Kidney (tissue), 14 donors: ENCODE results near the gene NPAS3. TPM values are rescaled to one million over a fixed set of nuclear protein-coding genes. Genes with fewer than 3 reads are reported as not detected.

Source experiments
- DNase-seq, 5 donors: peaks; one replicate each; pipeline ENCODE4 v3.0.0-alpha.2; 2013 to 2020
- FAIRE-seq: peaks from 2 replicates; lab custom pipeline; 2012; peaks lifted over from hg19 to GRCh38; lab: Jason Lieb, UNC
- H3K27ac ChIP-seq, 2 donors: one replicate each; pipeline ENCODE4 v1.7.0; 2013; ENCODE audit warnings: low read depth in 2 of 2, low read length in 2 of 2, inconsistent platforms in 1 of 2
- H3K27me3 ChIP-seq: one replicate; pipeline ENCODE4 v1.7.1; 2013; ENCODE audit warnings: low read length, inconsistent platforms; ENCODE audit not compliant: control insufficient read depth, insufficient read depth
- H3K36me3 ChIP-seq, 3 donors: one replicate each; pipeline versions ENCODE4 v1.7.0 to v1.7.1; 2013; ENCODE audit warnings: low read length in 3 of 3, control low read depth in 1 of 3, inconsistent platforms in 1 of 3; ENCODE audit not compliant: insufficient read depth in 3 of 3, control insufficient read depth in 2 of 3
- H3K4me1 ChIP-seq, 3 donors: one replicate each; pipeline versions ENCODE4 v1.7.0 to v1.7.1; 2013; ENCODE audit warnings: low read length in 3 of 3, inconsistent platforms in 1 of 3, low read depth in 1 of 3; ENCODE audit not compliant: control insufficient read depth in 2 of 3, insufficient read depth in 2 of 3
- H3K4me3 ChIP-seq, 3 donors: one replicate each; pipeline versions ENCODE4 v1.7.0 to v1.8.1; 2013; ENCODE audit warnings: low read length in 3 of 3, control low read depth in 1 of 3, inconsistent platforms in 1 of 3
- H3K9ac ChIP-seq, 3 donors: one replicate each; pipeline versions ENCODE4 v1.7.0 to v1.7.1; 2013; ENCODE audit warnings: low read length in 3 of 3, control low read depth in 1 of 3, inconsistent platforms in 1 of 3
- H3K9me3 ChIP-seq, 3 donors: one replicate each; pipeline versions ENCODE4 v1.7.0 to v1.7.1; 2013; ENCODE audit warnings: low read length in 3 of 3, control low read depth in 1 of 3, inconsistent platforms in 1 of 3; ENCODE audit not compliant: control insufficient read depth in 2 of 3, insufficient read depth in 1 of 3
- intact Hi-C: fragments of 100-400 bp; cut with DNase I; formaldehyde crosslinking; loops from one replicate; pipeline ENCODE4 v1.11.1; 2022
- polyA plus RNA-seq: library from polyadenylated mRNA; stranded (reverse); fragments of 350-450 nt; fragmentation: Illumina TruSeq; extraction: RNeasy Lipid Tissue Mini Kit (QIAGEN cat#74804); gene quantifications from one replicate; pipeline ENCODE4 v1.2.3, GENCODE V29; 2014; ENCODE audit warnings: low read depth, low replicate concordance; ENCODE audit not compliant: insufficient read depth
- total RNA-seq: library from RNA; stranded (reverse); fragmentation: NEBNext Ultra II Directional; extraction: Animal tissue kit (Norgen Biotek cat#: 25700); gene quantifications from one replicate; pipeline ENCODE4 v1.2.1, GENCODE V29; 2021
- TF ChIP-seq, protein P1 (sequence below): IDR thresholded peaks from 3 replicates; pipeline ENCODE4 v1.5.1; 2012; ENCODE audit warnings: mild to moderate bottlenecking, moderate library complexity, borderline replicate concordance; ENCODE audit not compliant: insufficient read depth; ENCODE audit errors: extremely low read depth
- donor health status: control.
- donor health status: control.
- donor health status: control.
- donor health status: control.
- donor health status: control.
- donor health status: DM: yes; HTN: yes; CAD: no.
- donor health status: Normal renal cell carcinoma (clear cell type).

Gene NPAS3
- total and polyA plus RNA-seq, 2 donors from 2014 or later: 0.82 to 5.0 TPM

DNA sequence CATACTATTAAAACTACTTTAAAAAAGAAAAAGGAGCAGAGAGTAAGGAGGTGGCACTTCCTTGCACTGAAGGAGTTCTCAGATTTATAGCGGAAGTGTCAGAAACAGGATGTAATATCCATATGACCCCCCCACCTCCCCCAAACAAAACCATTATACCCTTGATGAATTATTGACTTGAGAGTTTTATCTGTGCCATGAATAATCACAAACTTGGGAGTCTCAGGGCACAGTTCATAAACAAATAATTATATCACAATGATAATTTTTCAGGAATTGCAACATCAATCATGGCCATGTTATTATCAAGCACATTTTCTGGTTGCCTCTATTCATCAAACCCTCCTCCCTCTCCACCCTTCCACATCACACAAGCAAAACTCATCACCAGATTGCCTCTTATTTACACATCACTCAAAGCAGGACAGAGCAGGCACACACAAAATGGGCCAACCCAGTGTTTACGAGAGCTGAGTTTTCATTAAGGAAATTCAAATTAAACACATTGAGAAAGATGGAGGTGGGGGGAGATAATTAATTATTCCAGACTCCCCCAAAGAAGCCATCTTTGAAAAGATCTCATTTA, 870.8 kb downstream of the NPAS3 start:
- DNase-seq: peak in 2 of 5 donors; percentile 22 to 52
- no peaks in the 10 kb centered on the region for H3K36me3 ChIP-seq
- no peak overlapping the region for H3K4me3 ChIP-seq
- H3K9ac ChIP-seq: no peak overlapping the region
- H3K4me1 ChIP-seq: no peaks in the 10 kb centered on the region
- no peaks in the 10 kb centered on the region for H3K27me3 ChIP-seq
- H3K27ac ChIP-seq: no peak overlapping the region
- H3K9me3 ChIP-seq: no peaks in the 10 kb centered on the region
- intact Hi-C loops: no loop called here
- TF ChIP-seq, protein P1, sequence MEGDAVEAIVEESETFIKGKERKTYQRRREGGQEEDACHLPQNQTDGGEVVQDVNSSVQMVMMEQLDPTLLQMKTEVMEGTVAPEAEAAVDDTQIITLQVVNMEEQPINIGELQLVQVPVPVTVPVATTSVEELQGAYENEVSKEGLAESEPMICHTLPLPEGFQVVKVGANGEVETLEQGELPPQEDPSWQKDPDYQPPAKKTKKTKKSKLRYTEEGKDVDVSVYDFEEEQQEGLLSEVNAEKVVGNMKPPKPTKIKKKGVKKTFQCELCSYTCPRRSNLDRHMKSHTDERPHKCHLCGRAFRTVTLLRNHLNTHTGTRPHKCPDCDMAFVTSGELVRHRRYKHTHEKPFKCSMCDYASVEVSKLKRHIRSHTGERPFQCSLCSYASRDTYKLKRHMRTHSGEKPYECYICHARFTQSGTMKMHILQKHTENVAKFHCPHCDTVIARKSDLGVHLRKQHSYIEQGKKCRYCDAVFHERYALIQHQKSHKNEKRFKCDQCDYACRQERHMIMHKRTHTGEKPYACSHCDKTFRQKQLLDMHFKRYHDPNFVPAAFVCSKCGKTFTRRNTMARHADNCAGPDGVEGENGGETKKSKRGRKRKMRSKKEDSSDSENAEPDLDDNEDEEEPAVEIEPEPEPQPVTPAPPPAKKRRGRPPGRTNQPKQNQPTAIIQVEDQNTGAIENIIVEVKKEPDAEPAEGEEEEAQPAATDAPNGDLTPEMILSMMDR: no peak
- no peak for FAIRE-seq

DNA sequence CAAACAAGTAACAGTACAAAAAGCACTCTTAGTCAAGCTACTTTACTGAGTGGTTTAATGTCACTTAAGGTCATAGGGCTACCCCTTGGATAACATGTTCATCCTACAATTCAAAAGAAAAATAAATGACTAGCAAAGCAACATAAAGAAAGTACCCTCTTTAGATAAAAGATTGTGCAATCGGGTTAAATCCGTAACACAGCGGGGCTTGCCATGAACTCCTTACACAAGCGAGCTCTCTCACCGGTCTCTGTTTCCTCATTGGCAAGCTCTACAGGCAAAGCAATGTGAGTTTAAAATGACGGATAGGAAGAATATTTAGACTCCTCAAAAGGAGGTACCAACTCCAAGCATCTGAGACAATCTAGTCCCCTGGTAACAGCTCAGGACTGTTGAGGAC, 871.6 kb downstream of the NPAS3 start:
- no peak for DNase-seq
- no peak overlapping the region for H3K4me3 ChIP-seq
- TF ChIP-seq, protein P1: no peak
- no peak for FAIRE-seq
- intact Hi-C loops: no loop called here
- no peaks in the 10 kb centered on the region for H3K27me3 ChIP-seq
- H3K4me1 ChIP-seq: no peaks in the 10 kb centered on the region
- no peaks in the 10 kb centered on the region for H3K36me3 ChIP-seq
- no peak overlapping the region for H3K27ac ChIP-seq
- no peak overlapping the region for H3K9ac ChIP-seq
- no peaks in the 10 kb centered on the region for H3K9me3 ChIP-seq

DNA sequence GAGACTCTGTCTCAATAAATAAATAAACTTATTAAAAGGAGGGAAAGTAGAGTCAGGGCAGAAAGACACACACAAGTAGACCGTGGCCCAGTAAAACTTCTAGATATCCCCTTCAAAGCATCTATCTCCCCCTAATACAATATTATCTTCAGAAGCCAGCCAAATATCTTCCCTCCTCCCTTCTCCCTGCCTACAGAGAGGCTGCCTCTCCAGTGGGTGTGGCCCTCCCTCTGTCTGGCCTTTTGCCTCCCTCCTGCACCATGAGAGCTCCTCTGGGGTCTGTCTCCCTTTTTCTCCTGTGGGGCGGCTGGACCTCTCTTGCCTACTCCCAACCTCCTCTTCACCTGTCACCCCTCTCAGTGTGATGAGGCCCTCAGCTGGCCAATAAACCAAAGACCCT, 873.0 kb downstream of the NPAS3 start:
- DNase-seq: no peak
- no peak for FAIRE-seq
- intact Hi-C loops: no loop called here

More for the DNA sequence above, 873.0 kb downstream of the NPAS3 start:
- Histone ChIP-seq H3K4me3 (no peak overlapping the region), H3K4me1 (no peaks in the 10 kb centered on the region), H3K27me3 (no peaks in the 10 kb centered on the region), H3K9ac (no peak overlapping the region), H3K9me3 (no peaks in the 10 kb centered on the region), H3K36me3 (no peaks in the 10 kb centered on the region), H3K27ac (no peak overlapping the region)
- TF ChIP-seq, protein P1: no peak
